ENCODE measurements around the gene ARMH3. TPM values are rescaled to one million over a fixed set of nuclear protein-coding genes. Genes with fewer than 3 reads are reported as not detected.

ARMH3 gene
- total RNA-seq, 1 experiment from 2014 or later: 17.1 TPM

- TF ChIP-seq HMGXB4 (CRISPR knock-in tag; IDR thresholded peaks at IDR 0.05) (no peak), NR1H2 (CRISPR knock-in tag; IDR thresholded peaks at IDR 0.05) (no peak), ATF6 (CRISPR knock-in tag; IDR thresholded peaks at IDR 0.05) (no peak)
Measured at GRCh38 chr10:102003541-102003940, 52.4 kb downstream of the ARMH3 start (continued).

- TF ChIP-seq ZNF219 (CRISPR knock-in tag; IDR thresholded peaks at IDR 0.05; ENCODE audit: borderline replicate concordance): no peak
- TF ChIP-seq TCF7 (CRISPR knock-in tag; IDR thresholded peaks at IDR 0.05; ENCODE audit: low read depth): no peak
- no peak for TF ChIP-seq ZNF423 (CRISPR knock-in tag; IDR thresholded peaks at IDR 0.05)
- TF ChIP-seq E2F5 (CRISPR knock-in tag; IDR thresholded peaks at IDR 0.05): no peak
- TF ChIP-seq ESRRA (CRISPR knock-in tag; IDR thresholded peaks at IDR 0.05; ENCODE audit: borderline replicate concordance): no peak
- no peak for TF ChIP-seq GRHL2 (CRISPR knock-in tag; IDR thresholded peaks at IDR 0.05; ENCODE audit: insufficient replicate concordance, severe bottlenecking)
- TF ChIP-seq HMGXB4 (CRISPR knock-in tag; IDR thresholded peaks at IDR 0.05): no peak
- TF ChIP-seq ZNF512 (CRISPR knock-in tag; IDR thresholded peaks at IDR 0.05; ENCODE audit: borderline replicate concordance): no peak
- no peak for TF ChIP-seq GTF2I (CRISPR knock-in tag; conservative IDR thresholded peaks at IDR 0.05)
- TF ChIP-seq NR1H2 (CRISPR knock-in tag; IDR thresholded peaks at IDR 0.05): no peak
- TF ChIP-seq PRDM15 (CRISPR knock-in tag; IDR thresholded peaks at IDR 0.05): no peak
- 0 out of 2 replicates have a peak overlapping the region, but pooled peaks have one; percentile 28 for H3K27ac Mint-ChIP-seq
- H3K4me1 Mint-ChIP-seq: no peaks in the 10 kb centered on the region
- ChIA-PET CTCF (interaction anchor here (0.8 to 5.1 kb wide), 3 partner anchors 8 to 161 kb away, joined by 3 to 25 read pairs (median 6); partner anchors contain the start of gene KCNIP2), POLR2A (no interaction called here)
- H3K36me3 Mint-ChIP-seq: peaks cover 20% of the 10 kb centered on the region
- DNase-seq (ENCODE audit: low spot score) (no peak), ATAC-seq (no peak)
- no peaks in the 10 kb centered on the region for H3K9me3 Mint-ChIP-seq
- no peak overlapping the region for H3K4me3 Mint-ChIP-seq
- H3K27me3 Mint-ChIP-seq (ENCODE audit: low read depth): no peaks in the 10 kb centered on the region
Measured at GRCh38 chr10:102001435-102002068, 54.4 kb downstream of the ARMH3 start.
